Measurements from ENCODE around the gene IQCH.

IQCH gene

DNA sequence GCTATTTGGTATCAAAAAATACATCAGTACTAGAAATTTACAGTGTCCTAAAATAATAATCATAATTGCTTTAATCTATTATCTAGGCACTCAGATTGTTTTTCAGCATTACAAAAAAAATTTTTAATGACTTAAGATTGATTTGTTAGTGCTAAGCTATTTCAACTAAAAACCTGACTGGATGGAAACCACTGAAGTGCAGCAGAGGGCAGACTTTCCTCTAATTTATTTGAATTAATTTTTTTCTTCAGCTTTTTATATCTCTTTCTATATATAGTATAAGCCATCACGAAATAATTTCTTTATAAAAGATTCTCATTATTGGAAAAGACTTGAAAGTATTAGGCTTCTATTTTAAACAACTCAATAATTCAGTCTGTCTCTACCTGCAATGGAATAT is 131.4 kb downstream of the IQCH start:
- no peak for DNase-seq (ENCODE audit: insufficient read length, low spot score)
- no peak for FAIRE-seq

DNA sequence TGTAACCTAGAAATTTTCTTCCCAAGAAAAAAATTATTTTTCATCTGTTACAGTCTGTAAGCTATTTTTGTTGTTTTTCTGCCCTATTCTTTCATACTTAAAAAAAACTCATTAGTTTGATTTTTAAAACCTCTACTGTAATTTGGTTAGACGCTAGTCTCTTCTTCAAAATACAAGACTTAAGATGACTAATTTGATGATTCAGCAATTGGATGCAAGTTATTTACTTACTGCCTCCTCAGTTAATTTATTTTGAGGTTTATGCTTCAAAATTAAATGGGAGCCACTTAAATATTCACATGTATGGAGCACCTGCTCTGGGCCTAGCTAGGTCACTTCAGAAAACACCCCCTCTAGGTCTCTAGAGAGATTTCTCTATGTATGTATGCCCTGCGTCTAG is 132.4 kb downstream of the IQCH start:
- FAIRE-seq = no peak
- no peak for DNase-seq (ENCODE audit: insufficient read length, low spot score)

- FAIRE-seq = no peak
- DNase-seq (ENCODE audit: insufficient read length, low spot score) = no peak
Observed at GRCh38 chr15:67389975-67390374, 135.4 kb downstream of the IQCH start.

GRCh38 chr15:67394873-67395639 is 140.5 kb downstream of the IQCH start:
- FAIRE-seq = no peak
- DNase-seq (ENCODE audit: insufficient read length, low spot score) = no peak

- no peak for DNase-seq (ENCODE audit: insufficient read length, low spot score)
- no peak for FAIRE-seq
Observed at GRCh38 chr15:67396114-67396513, 141.5 kb downstream of the IQCH start.

- no peak for FAIRE-seq
- DNase-seq (ENCODE audit: insufficient read length, low spot score) = no peak
Observed at GRCh38 chr15:67397139-67397538, 142.6 kb downstream of the IQCH start.

- DNase-seq (ENCODE audit: insufficient read length, low spot score) = no peak
Observed at GRCh38 chr15:67399925-67400324, 145.3 kb downstream of the IQCH start.

DNA sequence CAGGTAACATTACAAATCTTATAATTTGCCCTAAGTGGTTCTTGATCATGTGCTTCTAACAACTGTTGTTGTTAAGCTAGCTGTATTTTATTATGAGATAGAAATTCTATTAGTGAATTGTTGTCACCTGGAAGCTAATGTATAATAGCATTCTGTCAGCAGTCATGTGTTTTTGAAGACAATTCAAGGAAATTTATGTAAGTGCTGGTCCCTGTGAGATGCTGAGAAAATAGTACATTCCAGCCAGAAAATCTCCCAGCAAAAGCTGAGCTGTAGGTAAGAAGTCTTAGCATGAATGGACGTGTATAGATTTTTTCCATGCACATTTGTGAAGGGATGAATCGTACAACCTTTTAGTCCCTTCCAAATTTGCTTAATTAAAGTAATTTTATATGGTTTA is 146.3 kb downstream of the IQCH start:
- FAIRE-seq (no peak), DNase-seq (ENCODE audit: insufficient read length, low spot score) (no peak)

More at GRCh38 chr15:67399925-67400324, 145.3 kb downstream of the IQCH start:
- FAIRE-seq = peak; percentile 40

DNA sequence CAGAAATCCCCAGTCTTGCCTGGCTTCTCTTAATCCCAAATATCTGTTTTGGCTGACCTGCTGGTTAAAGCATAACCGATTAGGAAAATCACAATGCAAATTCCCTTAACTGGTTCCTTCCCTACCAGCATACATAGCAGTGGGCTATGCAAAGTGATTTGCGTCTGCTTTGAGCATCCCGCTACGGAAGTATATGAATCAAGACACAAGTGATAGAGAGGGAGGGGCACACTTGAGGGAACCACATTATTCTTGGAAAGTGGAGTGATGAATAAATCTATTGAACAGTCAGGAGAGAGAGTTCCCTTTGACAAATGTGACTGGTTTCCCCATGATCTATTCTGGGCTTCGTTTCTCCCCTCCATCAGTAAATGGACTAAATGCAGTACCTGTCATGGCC is 146.8 kb downstream of the IQCH start:
- DNase-seq (ENCODE audit: insufficient read length, low spot score) (no peak), FAIRE-seq (peak; percentile 28)

- FAIRE-seq (no peak), DNase-seq (ENCODE audit: insufficient read length, low spot score) (no peak)
Observed at GRCh38 chr15:67403428-67404154, 149.0 kb downstream of the IQCH start.

DNA sequence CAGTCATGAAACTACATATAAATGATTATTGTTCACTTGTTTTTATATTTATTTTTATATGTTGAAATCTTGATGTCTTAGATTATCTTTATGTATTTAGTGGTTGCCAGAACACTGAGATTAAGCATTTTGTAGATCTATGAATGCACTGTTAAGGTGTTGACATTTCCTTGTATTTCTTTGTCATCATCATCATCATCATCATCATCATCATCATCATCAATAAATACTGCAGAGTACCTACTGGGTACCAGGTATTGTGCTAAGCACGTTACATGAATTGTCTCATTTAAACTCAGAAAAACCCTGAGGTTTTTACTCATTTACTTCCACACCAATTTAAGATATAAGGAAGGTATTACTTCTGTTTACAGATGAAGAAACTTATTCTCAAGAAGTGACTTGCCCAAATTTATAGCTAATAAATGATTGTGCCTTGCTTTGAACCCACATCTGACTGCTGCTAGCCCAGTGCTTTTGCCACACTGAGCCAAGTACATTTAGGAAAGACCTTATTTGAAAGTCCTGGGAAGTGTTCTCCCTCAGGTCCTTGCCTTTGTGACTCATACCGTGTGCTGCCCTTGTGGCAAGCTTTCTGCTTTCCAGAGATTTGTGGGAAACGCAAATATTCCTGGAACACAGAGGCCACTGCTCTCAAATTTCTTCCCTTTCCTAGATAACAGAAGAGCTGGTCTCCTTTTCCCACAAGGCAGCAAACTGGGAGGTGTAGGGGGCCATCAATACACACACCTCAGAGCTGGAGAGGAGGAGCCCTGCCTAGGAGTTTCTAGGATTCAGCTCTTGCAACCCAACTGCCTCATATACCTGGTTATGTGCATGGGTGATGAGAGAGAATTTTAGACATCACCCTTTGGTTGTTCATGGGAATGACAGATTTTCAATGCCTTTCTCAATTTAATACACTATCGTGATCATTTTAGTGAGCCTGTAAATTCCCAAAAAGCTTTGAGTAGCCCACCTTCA is 150.9 kb downstream of the IQCH start:
- DNase-seq (ENCODE audit: insufficient read length, low spot score) (peak; percentile 53), FAIRE-seq (peak; percentile 26)

GRCh38 chr15:67406257-67406861 is 151.8 kb downstream of the IQCH start:
- no peak for FAIRE-seq

DNA sequence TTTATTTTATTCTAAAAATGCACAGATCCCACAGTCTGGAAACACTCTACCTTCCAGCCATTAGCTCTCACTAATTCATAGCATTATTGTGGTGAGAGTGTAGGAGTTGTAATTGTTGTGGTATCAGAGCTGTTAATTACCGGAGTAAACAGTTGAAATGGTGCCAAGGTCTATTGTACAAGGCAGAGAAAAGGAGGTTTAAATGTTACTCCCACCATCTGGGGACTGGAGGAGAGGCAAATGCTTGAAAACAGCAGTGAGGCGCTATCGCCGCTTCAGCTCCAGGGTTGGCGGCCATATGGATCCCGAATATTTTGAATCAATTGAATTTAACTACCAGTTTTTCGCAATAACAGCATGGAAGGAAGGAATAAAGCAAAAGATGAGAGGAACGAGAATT is 153.2 kb downstream of the IQCH start:
- DNase-seq (ENCODE audit: insufficient read length, low spot score) (no peak), FAIRE-seq (no peak)

More at GRCh38 chr15:67406257-67406861, 151.8 kb downstream of the IQCH start:
- no peak for DNase-seq (ENCODE audit: insufficient read length, low spot score)

- no peak for FAIRE-seq
- no peak for DNase-seq (ENCODE audit: insufficient read length, low spot score)
Observed at GRCh38 chr15:67409175-67409574, 154.6 kb downstream of the IQCH start.

DNA sequence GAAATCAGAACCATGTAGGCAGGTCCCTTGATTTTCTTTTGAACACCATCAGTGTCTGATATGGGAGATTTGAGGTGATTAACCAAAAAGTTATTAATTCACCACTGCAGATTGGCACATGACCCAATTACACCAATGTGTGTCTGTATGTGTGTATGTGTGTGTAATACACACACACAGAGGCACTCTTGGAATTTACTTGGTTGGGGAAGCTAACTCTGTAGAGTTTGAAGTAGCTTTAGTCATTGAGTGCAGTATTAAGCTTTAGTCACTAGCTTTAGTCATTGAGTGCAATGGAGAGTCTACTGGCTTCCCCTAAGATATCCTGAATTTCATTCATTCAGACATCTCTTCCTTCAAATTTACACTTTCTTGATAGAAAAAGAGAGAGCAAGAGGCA is 156.9 kb downstream of the IQCH start:
- no peak for DNase-seq (ENCODE audit: insufficient read length, low spot score)
- FAIRE-seq = no peak

GRCh38 chr15:67413770-67414390 is 159.3 kb downstream of the IQCH start:
- DNase-seq (ENCODE audit: insufficient read length, low spot score) = peak; percentile 76
- peak; percentile 55 for FAIRE-seq

DNA sequence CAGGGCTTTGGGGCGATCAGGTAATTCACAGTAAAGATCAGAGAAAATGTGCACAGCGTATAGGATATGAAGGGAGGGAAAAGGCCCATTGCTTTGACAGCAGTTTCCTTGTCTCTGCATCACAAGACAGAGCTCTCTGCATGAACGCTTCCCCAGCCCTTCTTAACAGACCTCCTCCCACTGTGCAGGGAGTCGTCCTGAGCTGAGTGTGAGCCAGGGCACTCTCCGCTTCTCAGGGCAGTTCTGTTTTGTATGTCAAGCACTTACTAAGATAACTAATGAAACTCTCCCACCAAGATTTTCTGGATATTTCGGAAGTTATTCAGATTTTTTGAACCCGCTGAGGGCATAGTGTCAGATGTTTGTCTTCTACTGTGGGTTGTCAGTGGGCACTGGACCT is 160.6 kb downstream of the IQCH start:
- DNase-seq (ENCODE audit: insufficient read length, low spot score) = no peak
- FAIRE-seq = no peak

DNA sequence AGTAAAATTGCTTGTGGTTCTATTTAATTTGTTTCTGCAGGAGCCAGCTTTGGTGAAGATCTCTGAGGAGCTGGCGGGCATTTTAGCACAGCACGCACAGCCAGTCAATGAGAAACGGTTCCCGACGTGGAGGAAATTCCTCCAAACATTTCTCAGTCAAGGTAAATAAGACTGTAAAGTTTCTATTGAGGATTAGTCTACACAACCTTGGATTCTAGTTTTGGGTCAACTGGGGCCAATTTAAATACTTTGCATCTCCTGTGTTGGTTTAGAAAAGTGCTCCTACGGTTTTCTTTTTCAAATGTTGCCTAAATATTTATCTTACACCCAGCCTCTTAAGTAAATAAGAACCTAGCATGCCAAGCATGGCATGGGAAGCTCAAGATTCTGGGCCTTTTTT is 162.3 kb downstream of the IQCH start:
- FAIRE-seq (no peak), DNase-seq (ENCODE audit: insufficient read length, low spot score) (no peak)

- FAIRE-seq (no peak), DNase-seq (ENCODE audit: insufficient read length, low spot score) (no peak)
Observed at GRCh38 chr15:67419705-67420104, 165.1 kb downstream of the IQCH start.

GRCh38 chr15:67420137-67420536 is 165.6 kb downstream of the IQCH start:
- FAIRE-seq (no peak), DNase-seq (ENCODE audit: insufficient read length, low spot score) (no peak)

All from HTR-8/SVneo (cell line).